AG04450 (cell line): Measurements from ENCODE around the gene OVCA2. TPM values are rescaled to one million over a fixed set of nuclear protein-coding genes. Genes with fewer than 3 reads are reported as not detected.

Source experiments
- CTCF ChIA-PET: fragments of 300-600, 350-600 bp; formaldehyde crosslinking; extraction: SDS; loops from one replicate; lab custom pipeline; 2022; ENCODE audit warnings: antibody characterized with exemption, inconsistent platforms; lab: Charles Lee
- POLR2A ChIA-PET: fragments of 350-600 bp; formaldehyde crosslinking; extraction: SDS; loops from one replicate; lab custom pipeline; 2021; ENCODE audit warnings: antibody characterized with exemption, inconsistent platforms; lab: Yijun Ruan, JAX
- DNase-seq: peaks from one replicate; pipeline ENCODE4 v3.0.0-alpha.2; 2011; ENCODE audit warnings: low read depth, low spot score
- H3K27ac ChIP-seq: one replicate; pipeline ENCODE4 v1.5.1; 2012; ENCODE audit warnings: low read depth, low read length, control low read depth
- H3K27me3 ChIP-seq: one replicate; pipeline ENCODE4 v1.6.0; 2012; ENCODE audit warnings: low read length; ENCODE audit not compliant: control insufficient read depth, insufficient read depth
- H3K4me3 ChIP-seq: 2 replicates; pipeline ENCODE4 v1.5.1; 2011; ENCODE audit warnings: mild to moderate bottlenecking, low read depth, low read length, control low read depth
- H3K9me3 ChIP-seq: 2 replicates; pipeline ENCODE4 v1.5.1; 2012; ENCODE audit warnings: low read length; ENCODE audit not compliant: control insufficient read depth, insufficient read depth
- CTCF ChIP-seq: IDR thresholded peaks from 2 replicates; pipeline ENCODE4 v1.5.1; 2011; ENCODE audit warnings: low read depth, low read length, control low read depth, inconsistent platforms
- polyA plus RNA-seq: library from polyadenylated mRNA; depleted of rRNA; stranded (reverse); fragments of >200 nt; gene quantifications from 2 replicates; pipeline ENCODE4 v1.2.3, GENCODE V29; 2011

Gene OVCA2
- polyA plus RNA-seq, 1 experiment, result 38.0 TPM

GRCh38 chr17:2023692-2024571 lies 17.9 kb upstream of the OVCA2 start:
- DNase-seq, result no peak
- no peak for TF ChIP-seq CTCF
- Histone ChIP-seq H3K9me3 (no peaks in the 10 kb centered on the region; the same call in 1 of the 2 replicates), H3K27ac (no peak overlapping the region), H3K27me3 (peaks cover 60% of the 10 kb centered on the region), H3K4me3 (peak overlapping the region; percentile 13; the same call in 1 of the 2 replicates)
- ChIA-PET CTCF (interaction anchor here (1.0 to 3.4 kb wide), 4 partner anchors 114 to 141 kb away, joined by 3 to 69 read pairs (median 5); no protein-coding TSS in a partner anchor), POLR2A (no interaction called here)

GRCh38 chr17:2024572-2025219 lies 17.1 kb upstream of the OVCA2 start:
- TF ChIP-seq CTCF, result no peak
- Histone ChIP-seq H3K27me3 (peaks cover 53% of the 10 kb centered on the region), H3K4me3 (peak overlapping the region; percentile 45; the same call in 1 of the 2 replicates), H3K9me3 (peaks cover 3% of the 10 kb centered on the region; the same call in 1 of the 2 replicates), H3K27ac (no peak overlapping the region)
- ChIA-PET CTCF (interaction anchor here (1.0 to 3.4 kb wide), 6 partner anchors 34 to 146 kb away, joined by 3 to 69 read pairs (median 4); no protein-coding TSS in a partner anchor), POLR2A (interaction anchor here (2.2 kb wide), 1 partner anchor 116 kb away, joined by 9 read pairs; no protein-coding TSS in a partner anchor)
- no peak for DNase-seq

- peak within 1 kb of the TSS; percentile 45 for H3K4me3 ChIP-seq
- no peak within 1 kb of the TSS for H3K27ac ChIP-seq
- ChIA-PET CTCF (interaction anchor here (1.0 to 3.4 kb wide), 9 partner anchors 13 to 147 kb away, joined by 3 to 69 read pairs (median 3); no protein-coding TSS in a partner anchor), POLR2A (interaction anchor here (0.6 to 2.2 kb wide), 2 partner anchors 116 to 128 kb away, joined by 5 to 9 read pairs; no protein-coding TSS in a partner anchor)
- H3K9me3 ChIP-seq, result peaks cover 4% of the 10 kb centered on the region; the same call in 1 of the 2 replicates
- H3K27me3 ChIP-seq, result peaks cover 47% of the 10 kb centered on the region
- TF ChIP-seq CTCF, result no peak
- DNase-seq, result no peak
Observed at GRCh38 chr17:2025220-2025621, 16.6 kb upstream of the OVCA2 start, which contains the start of gene RTN4RL1. Gene RTN4RL1 (minus strand): TSS chr17:2025334. CDS start chr17:2024865, 469 bp downstream.

- TF ChIP-seq CTCF, result peak; percentile 85
- peak overlapping the region; percentile 45 for H3K4me3 ChIP-seq
- peaks cover 4% of the 10 kb centered on the region; the same call in 1 of the 2 replicates for H3K9me3 ChIP-seq
- peaks cover 42% of the 10 kb centered on the region for H3K27me3 ChIP-seq
- CTCF ChIA-PET, result interaction anchor here (0.7 to 3.4 kb wide), 10 partner anchors 13 to 147 kb away, joined by 3 to 69 read pairs (median 3); no protein-coding TSS in a partner anchor
- POLR2A ChIA-PET, result interaction anchor here (0.5 to 2.2 kb wide), 3 partner anchors 117 to 129 kb away, joined by 5 to 9 read pairs (median 5); no protein-coding TSS in a partner anchor
- no peak for DNase-seq
- H3K27ac ChIP-seq, result no peak overlapping the region
Observed at GRCh38 chr17:2025622-2026309, 16.1 kb upstream of the OVCA2 start.
